ENCODE measurements around the gene EIPR1.
"Not testable (repeated sequence)": the region's sequence is repeated elsewhere in the genome, so short reads cannot be mapped to it uniquely, and the experiment has no call there.

EIPR1 gene

DNA sequence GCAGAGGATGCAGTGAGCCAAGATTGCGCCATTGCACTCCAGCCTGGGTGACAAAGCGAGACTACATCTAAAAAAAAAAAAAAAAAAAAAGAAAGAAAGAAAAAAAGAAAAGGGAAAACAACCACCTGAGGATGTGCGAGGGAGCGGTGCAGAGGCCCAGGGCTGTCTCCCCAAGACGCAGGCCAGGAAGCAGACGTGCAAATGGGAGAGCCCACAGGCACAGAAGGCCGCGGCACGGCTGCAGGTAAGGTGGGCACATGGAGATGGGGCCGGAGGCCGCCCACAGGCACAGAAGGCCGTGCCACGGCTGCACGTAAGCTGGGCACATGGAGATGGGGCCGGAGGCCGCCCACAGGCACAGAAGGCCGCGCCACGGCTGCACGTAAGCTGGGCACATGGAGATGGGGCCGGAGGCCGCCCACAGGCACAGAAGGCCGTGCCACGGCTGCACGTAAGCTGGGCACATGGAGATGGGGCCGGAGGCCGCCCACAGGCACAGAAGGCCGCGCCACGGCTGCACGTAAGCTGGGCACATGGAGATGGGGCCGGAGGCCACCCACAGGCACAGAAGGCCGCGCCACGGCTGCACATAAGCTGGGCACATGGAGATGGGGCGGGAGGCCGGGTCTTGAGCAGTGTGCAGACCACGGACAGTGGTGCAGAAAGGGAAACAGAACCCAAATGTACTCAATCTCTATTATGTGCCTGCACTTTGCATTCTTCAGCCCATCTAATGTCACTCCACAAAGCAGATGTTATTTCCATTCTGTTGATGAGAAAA lies 93.6 kb downstream of the EIPR1 start:
- not testable (repeated sequence) for DNase-seq

DNA sequence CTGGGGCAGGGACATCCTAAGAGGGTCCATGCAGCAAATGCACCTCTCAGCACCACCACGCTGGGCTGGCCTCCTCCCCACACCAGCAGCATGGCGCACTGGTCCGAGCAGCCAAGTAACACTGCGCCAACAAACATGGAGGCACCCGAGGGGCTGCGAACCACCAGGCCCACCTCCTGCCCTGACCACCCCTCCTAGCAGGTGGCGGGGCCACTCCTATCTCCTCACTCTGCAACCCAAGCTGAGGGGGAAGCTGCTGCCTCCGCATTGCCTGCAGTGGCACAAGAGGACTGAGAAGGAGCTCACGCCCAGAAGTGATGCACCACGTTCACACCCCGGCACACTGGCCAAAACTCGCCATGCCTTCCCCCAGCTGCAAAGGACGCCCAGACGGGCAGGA lies 94.4 kb downstream of the EIPR1 start:
- no peak for DNase-seq

DNA sequence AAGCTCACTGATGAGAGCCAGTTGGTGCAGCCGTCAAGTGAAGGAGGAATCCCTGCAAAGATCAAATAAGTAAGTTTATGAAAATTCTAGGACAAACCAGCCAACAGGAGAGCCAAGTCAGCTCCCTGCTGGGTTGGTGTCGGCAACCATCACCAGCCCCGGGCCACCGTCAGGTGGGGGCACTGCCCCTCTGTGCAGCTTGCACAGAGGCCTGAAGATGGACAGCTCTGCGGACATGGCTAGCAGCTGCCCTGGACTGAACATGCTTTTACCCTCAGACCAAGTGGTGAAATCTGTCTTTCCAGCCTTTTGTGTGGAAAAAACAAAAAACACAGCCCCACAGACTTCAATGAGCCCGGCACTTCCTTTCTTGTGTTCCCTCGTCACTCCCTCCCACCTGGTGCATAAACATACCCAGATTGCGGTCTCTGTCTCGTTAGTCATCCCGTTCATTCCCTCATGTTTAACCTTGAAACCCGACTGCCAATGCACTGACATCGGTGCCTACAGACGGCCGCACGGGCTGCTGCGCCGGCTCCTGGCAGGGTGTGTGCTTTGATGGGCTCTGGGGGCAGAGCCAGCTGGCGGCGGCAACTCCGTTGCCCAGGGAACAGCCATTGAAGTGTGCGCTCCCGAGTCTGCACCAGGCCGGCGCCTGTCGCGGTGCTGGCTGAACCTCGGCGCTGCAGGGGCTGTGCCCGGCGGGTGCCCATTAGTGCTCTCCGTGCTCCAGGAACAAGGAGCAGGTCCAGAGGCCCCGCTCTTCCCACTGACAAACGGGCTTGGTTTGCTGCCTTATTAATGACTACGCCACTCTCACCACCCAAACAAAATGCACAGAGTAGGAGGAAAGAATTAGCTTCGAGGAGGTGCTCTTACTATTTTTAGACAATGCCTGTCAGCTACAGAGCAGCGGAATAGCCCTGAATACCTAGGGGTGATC lies 95.3 kb downstream of the EIPR1 start:
- peak; percentile 81 for DNase-seq

DNA sequence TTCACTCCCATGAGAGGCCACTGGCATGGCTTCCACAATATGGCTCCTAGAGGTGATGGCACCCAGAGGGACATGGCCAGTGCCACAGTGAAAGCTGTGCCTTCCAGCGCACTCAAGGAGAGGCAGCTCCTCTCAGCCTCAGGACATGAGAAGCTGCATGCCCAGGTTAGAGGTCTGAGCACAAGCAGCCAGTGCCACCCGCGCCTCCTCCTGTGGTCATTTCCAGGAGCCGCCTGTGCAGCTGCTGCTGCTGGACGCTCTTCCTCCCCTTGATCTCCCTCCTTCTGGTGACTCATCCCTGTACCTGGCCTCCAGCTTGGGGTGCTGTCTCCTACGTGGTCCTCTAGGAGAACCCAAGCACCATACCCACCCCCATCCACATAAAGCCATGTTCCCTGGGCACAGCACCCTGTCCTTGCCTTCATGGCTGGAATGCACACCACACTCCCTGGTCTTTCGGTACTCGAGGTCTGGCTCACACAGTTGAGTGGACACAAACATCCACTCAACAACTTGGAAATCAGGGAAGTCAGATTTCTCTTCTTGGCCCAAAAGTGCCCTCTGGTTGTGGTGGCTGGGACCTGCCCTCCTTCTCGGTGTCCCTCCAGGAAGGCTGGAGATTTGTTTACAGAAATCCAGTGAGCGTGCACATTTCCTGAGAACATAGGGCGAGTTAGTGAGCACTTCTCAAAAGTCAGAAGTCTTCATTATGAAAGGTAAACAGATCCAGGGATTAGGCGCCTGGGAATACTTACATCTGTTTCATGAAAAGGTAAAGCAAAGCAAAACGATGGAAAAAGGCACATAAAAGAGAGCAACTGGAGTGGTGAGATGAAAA lies 96.7 kb downstream of the EIPR1 start:
- DNase-seq: no peak

DNA sequence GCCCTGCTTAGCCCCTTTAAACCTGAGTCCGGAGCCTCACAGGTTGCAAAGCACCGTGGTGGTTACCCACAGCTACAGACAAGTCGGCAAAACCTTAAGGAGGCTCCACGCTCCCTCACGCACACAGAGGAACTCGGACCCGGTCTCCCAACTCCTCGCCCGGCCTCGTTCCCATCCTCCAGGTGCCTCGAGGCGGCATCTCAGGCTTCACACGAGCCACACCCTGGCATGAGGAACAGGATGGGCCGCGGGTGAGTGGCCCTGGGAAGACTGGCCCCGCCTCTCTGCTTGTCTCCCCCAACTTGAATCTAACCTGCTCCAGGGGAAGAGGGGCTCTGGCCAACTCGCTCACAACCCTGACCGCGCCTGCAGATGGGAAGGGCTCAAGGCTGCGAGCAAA lies 97.4 kb downstream of the EIPR1 start:
- DNase-seq: no peak

DNA sequence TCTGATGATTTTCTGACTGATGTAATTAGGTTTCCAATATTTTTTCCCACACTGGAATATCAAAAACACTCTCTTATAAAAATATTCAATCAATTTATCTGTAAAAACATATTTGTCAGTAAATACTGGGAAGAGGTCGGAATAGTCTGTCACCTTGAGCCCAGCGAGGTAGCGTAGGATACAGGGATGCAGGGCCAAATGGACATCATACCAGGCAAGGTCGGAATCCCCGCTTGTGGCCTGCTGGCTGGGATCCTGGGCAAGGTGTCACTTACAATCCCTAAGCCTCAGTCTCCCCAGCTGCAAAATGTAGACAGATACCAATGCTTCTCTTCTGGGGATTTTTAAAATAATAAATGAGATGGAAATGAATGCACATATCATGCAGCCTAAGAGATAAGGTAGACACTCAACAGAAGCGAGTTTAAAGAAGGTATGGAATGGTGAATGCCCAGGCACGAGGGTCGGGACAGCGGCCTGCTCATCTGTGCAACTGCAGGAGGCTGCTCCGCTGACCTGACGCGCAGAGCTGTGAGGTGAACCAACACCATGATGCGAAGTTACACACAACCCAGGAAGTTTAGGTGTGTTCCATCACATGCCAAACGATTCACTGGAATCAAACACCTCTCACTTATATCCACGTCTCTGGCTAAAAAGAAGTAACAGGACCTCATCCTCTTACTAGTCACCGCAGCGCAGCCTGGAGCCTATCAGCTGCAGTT lies 98.2 kb downstream of the EIPR1 start:
- no peak for DNase-seq

DNA sequence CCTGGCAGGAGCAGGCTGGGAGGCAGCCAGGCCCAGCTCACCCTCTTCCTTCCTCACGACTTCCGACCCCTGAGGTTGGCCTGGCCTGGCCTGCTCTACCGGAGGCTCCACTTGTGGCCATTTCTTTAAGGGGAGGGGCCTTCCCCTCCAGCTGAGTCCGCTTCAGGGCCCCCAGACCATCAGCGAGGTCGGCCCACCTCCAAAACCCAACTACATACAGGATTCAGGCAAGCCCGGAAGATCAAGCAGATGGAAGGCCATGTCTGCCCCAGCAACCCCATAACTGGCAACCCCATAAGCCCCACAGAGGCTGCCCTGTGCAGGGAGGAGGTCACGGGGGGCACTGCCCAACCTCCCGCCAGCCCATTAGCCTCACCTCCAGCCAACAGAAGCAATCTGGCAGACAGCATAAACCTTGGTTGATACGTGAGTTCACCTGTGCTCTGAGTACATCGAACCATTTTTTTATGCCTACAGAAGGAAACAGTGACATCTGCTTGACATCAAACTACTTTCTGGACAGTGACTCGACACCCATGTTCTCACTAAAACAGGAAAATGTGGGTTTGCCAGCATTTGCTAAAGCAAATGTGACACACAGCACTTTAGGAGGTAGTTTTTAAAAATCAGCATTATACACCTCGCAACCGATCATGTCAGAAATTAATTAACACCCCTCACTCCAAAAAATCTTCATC lies 98.9 kb downstream of the EIPR1 start:
- no peak for DNase-seq

DNA sequence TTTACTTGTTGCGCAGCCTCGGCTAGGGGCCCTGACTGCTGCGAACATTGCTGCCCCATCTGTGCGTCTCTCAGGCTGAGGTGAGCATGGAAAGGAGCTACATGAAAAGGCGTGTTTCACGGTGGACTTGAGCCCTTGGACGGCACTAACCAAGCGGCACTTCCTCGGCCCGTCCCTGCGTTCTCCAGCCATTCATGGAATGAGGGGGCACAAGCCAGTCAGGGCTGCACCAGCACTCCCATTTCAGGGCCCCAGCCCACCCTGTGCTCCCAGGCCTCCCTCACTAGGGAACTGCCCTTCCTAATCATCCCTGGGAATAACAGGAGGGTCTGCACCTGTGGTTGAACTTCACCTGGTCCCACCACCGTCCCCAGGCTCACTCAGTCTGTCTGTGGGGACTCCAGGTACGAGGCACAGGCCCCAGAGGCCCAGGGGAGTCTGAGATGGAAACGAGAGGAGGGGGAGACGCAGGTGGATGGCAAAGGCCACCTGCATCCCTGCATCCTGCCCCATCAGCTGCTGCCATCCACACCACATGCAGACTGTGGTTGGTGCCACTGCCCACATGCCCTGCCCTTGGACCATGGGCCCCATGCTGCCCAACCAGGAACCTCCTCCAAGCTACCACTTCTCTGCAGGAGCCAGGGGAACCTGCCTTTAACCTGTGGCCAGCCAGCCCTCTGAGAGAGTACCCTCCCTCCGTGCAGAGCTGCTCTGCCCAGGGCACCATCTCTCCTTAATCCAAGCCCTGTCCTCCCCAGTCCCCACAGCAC lies 99.7 kb downstream of the EIPR1 start:
- DNase-seq: no peak

DNA sequence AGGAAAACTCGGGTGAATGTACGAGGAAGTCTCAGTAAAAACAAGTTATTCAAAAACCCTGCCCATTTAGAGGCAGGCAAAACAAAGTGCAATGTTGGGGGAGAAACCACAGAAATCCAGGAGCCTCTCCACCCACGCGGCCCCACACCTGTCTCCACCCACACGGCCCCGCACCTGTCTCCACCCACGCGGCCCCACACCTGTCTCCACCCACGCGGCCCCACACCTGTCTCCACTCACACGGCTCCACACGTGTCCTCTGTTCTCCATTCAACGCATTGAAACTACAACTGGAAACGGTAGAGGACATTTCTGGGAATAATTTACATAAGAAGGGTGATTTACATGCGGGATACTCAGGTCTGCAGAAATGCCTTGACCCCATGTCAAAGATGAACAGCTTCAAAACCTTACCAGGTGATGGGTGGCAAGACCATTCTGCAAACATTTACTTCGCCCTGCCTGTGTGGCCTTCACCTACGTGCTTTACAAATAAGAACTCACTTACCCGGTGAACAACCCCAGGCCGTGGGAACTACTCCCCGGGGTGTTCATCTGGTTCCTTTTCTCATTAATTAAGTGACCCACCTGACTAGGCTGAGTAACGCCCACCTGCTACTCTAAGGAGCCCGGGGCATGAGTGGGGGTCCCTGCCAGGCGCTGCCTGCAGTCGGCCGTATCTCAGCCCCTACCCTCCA lies 100.4 kb downstream of the EIPR1 start:
- no peak for DNase-seq

DNA sequence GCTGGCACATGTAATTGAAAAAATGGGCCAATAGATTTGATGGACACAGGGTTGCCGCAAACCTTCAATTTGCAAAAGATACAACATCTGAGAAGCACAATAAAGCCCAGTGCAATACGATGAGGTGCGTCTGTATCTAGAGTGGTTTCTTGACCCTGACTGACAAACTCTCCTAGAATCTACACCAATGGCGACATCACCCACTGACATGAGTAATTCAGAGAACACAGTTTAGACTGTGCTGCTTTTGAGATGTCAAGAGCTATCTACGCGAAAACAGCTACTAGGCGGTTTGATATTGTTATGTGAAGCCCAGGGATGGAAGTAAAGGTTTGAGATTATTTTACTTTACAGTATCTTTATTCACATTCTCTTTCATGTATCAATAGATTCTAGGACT lies 104.9 kb downstream of the EIPR1 start:
- DNase-seq: no peak

DNA sequence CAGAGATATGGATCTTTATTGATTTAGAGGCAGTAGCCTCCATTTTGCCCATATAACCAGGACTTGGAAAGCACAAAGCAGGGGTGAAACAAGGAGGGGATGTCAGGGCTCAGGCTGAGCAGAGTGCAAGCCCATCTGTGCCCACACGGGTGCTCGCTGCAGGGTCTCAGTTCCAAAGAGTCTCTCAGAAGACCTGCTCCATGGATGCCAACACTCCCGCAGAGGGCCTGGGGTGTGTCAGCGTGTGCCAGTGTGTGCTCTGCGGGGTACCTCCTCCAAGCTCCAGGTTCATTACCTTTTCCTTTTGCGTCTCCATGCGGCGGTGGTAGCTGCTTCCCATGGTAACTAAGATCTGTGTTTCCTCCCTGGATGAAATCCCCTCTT lies 107.5 kb downstream of the EIPR1 start:
- DNase-seq: no peak

DNA sequence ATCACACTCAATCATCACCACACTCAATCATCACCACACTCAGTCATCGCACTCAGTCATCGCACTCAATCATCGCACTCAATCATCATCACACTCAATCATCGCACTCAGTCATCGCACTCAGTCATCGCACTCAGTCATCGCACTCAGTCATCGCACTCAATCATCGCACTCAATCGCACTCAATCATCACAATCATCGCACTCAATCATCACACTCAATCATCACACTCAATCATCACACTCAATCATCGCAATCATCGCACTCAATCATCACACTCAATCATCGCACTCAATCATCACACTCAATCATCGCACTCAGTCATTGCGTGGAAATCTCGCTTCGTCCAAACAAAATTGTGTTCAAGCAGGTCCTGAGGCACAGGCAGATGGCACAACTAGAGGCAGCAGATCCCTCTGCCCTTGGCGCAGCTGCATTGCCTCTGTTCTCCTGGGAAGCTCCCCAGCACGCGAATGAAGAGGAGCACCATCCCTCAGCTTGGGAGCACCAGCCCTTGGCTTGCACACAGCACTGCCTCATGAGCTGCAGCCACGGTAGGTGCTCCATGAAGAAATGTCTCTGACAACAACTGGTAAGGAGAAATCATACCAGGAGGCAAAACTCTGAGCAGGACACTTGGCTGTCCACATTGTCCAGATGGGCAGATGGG lies 108.1 kb downstream of the EIPR1 start:
- DNase-seq: no peak

DNA sequence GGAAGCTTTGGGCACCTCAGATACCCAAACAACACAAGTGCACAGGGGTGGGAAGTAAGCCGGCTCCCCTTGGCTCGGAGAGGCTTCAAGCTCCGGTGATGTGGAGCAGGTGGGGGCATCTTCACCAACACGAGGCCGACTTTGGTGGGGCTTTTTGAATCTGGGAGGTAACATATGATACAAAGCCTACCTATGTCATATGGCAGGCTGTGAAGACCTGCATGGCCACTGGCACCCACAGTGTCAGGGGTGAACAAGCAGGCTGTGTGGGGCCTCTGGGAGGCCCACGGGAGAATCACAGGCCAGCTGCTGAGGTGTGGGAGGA lies 109.0 kb downstream of the EIPR1 start:
- DNase-seq: no peak

DNA sequence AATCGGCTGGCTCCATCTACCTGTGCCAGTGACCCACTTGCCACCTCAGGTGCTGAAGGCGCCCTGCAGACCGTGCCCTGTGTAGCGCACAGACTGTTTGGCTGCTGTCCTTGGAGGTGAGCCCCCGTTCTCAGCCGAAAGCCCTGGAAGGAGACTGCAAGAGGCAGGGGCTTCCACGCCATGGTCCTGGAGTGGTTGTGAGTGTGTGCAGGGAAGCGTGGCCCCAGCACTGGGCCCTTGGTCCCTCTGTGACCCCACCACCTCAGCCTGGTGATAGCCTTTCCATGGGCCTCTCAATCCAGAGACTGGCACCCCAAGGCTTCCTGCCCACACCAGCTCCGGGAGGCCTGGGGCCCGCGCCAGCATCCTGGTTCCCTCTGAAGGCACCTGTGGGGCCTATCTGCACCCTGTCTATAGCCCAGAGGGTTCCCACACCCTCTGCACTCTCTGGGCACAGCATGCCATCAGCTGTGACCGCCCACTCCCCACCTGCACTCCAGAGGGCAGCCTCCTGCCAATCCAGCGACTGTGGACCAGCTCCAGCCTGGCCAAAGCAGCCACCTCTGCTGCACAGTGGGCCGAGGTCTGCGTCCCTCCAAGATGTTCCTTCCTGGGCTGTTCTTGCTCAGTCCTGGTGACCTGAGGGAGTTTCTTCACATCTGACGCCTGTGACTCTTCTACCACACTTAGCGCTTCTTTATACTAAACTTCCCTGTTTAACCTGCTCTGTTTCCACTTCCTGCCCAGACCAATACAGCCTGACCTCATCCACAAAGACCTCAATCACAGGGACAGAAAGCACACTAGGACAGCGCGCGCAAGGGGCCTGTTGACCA lies 109.5 kb downstream of the EIPR1 start:
- no peak for DNase-seq

DNA sequence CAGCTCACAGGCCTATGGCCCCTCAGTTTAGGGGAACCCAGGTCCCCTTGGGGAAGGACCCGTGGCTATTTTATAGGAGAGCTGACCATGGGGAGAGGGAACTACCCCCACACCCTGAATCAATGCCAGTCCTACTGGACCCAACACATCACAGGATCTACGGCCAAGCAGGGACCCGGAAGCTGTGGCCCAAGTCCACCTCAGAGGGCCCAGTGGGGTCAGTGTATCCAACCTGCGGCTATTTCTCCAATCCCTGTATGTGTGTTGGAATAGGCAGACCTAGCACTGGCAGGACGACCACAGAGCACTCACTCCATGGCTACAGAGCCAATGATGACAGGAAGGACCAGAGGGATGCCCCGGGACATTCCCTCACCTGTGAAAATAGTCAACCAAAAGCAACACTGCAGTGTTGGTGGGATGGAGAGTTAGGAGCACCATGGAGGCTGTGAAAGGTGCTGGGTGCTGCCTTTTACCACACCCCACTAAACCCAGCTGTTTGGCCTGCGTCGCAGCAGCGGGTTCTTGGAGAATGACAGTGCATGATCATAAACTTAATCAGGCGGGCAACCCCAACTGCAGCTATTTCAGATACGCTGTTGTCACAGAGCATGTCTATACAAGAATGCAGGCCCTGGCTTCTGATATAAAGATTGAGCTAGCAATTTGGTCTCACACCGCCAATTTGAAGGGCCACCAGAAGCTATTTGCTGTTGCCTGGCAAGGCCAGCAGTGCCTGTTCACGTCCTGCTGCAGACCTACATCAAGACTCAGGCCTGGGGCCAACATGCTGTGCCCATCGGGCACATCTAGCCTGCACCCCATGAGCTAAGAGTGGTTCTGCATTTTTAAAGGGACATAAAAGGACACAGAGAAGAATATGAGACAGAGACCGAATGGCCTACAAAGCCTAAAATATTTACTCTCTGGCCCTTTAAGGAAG lies 110.4 kb downstream of the EIPR1 start:
- DNase-seq: no peak

DNA sequence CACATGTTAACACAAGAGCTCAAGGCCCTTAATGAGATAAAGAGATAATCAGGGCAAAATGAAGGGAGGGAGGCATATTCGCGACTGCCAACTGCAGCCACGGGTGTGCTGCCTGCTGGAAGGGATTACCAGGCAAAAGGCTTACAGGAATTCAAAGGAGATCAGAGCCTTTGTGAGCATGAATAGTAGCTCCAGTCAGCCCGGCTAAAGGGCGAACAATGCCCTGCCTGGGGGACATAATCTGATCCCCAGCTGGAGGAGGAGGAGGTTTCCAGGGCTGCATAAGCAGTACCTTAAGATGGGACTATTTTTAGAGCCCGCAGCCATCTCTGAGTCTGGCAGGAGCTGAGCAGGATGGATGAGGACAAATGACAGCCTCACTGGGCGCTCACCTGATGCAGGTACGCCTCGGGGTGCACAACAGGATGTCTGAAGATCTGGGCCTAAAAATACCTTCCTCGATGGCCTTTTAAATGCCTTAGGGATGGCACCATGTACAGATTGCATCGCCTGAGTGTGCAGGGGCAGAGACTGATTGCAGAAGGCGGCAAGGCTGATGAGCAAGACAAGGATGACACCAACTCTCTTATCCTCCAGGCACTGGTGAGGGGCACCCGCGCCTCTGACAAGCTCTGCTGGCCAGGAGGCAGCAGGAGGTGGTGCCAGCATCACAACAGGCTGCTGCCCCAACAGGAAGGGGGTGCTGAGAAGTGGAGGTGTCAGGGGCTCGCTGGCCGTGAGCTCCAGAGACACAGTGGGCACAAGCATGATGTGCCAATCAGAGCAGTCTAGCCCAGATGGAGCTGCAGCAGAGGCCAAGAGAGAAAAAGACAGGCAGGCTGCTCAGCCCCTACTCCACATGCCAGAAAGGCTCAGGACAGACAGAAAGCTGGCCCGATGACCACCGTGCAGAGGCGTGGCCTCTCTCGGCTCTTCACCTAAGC lies 111.4 kb downstream of the EIPR1 start:
- DNase-seq: no peak

DNA sequence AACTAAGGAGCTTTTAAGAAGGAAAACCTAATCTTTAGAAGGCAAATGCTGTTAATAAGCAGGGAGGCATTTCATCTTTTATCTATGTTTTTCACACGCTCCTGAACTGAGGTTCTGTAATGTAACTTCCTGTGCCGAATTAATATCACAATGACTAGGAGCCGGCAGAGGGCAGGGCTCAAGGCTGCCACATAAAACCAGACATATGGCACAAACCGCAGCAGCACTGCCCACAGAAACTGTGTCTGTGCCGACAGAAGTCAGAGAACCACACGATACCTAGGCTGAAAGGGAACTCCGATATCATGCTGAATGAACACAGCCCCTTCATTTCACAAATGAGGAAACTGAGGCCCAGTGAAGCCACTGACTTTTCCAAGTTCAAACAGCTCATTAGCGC lies 112.1 kb downstream of the EIPR1 start:
- DNase-seq: no peak
